Nephron progenitor cell (in vitro differentiated cells): ENCODE results near the gene YBX2.
A peak's percentile ranks its signal among the peaks of the same experiment; 100 is the strongest.

Experiments
- DNase-seq: peaks from one replicate; pipeline ENCODE4 v3.0.0; 2021
- H3K27ac Mint-ChIP-seq: 2 replicates; pipeline ENCODE4 v1.8.0; 2021; ENCODE audit warnings: mild to moderate bottlenecking, moderate library complexity, mixed read lengths
- H3K27me3 Mint-ChIP-seq: 2 replicates; pipeline ENCODE4 v1.8.0; 2021; ENCODE audit warnings: mild to moderate bottlenecking, low read depth, mixed read lengths; ENCODE audit not compliant: poor library complexity
- H3K36me3 Mint-ChIP-seq: 2 replicates; pipeline ENCODE4 v1.8.0; 2021; ENCODE audit warnings: low read depth, mixed read lengths
- H3K4me1 Mint-ChIP-seq: 2 replicates; pipeline ENCODE4 v1.8.0; 2021; ENCODE audit warnings: mixed read lengths
- H3K4me3 Mint-ChIP-seq: 2 replicates; pipeline ENCODE4 v1.8.0; 2021; ENCODE audit warnings: mild to moderate bottlenecking, moderate library complexity, mixed read lengths
- H3K9me3 Mint-ChIP-seq: 2 replicates; pipeline ENCODE4 v1.8.0; 2021; ENCODE audit warnings: mild to moderate bottlenecking, moderate library complexity, mixed read lengths
- TF ChIP-seq, protein P1 (sequence below): fragments of 200-600 bp; sonication (generic); IDR thresholded peaks from 2 replicates; pipeline ENCODE4 v1.5.0; 2021; ENCODE audit warnings: antibody characterized with exemption

Gene YBX2

DNA sequence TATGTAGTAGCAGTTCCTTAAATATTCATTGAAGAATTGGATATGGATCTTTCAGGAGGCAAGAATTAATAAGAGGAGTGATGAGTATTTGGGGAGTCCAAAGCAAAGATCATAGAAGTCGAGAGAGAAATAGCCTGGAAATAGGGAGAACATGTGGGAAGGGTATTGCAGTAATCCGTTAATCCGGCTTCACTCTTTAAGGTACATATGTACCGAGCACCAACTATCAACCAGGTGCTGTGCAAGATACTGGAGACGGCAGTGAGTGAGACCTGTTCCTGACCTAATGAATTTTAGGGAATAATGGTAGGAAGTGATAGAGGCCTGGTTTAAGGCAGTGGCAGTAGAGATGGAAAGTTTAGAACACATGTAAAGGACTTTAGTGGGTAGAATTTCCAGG lies 41.4 kb downstream of the YBX2 start:
- DNase-seq: no peak
- Mint-ChIP-seq H3K9me3 (no peaks in the 10 kb centered on the region), H3K4me3 (peak overlapping the region; percentile 98), H3K27me3 (peaks cover 2% of the 10 kb centered on the region), H3K27ac (peak overlapping the region; percentile 100), H3K36me3 (peaks cover 31% of the 10 kb centered on the region), H3K4me1 (peaks cover 51% of the 10 kb centered on the region)
- TF ChIP-seq, protein P1, sequence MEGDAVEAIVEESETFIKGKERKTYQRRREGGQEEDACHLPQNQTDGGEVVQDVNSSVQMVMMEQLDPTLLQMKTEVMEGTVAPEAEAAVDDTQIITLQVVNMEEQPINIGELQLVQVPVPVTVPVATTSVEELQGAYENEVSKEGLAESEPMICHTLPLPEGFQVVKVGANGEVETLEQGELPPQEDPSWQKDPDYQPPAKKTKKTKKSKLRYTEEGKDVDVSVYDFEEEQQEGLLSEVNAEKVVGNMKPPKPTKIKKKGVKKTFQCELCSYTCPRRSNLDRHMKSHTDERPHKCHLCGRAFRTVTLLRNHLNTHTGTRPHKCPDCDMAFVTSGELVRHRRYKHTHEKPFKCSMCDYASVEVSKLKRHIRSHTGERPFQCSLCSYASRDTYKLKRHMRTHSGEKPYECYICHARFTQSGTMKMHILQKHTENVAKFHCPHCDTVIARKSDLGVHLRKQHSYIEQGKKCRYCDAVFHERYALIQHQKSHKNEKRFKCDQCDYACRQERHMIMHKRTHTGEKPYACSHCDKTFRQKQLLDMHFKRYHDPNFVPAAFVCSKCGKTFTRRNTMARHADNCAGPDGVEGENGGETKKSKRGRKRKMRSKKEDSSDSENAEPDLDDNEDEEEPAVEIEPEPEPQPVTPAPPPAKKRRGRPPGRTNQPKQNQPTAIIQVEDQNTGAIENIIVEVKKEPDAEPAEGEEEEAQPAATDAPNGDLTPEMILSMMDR: no peak

DNA sequence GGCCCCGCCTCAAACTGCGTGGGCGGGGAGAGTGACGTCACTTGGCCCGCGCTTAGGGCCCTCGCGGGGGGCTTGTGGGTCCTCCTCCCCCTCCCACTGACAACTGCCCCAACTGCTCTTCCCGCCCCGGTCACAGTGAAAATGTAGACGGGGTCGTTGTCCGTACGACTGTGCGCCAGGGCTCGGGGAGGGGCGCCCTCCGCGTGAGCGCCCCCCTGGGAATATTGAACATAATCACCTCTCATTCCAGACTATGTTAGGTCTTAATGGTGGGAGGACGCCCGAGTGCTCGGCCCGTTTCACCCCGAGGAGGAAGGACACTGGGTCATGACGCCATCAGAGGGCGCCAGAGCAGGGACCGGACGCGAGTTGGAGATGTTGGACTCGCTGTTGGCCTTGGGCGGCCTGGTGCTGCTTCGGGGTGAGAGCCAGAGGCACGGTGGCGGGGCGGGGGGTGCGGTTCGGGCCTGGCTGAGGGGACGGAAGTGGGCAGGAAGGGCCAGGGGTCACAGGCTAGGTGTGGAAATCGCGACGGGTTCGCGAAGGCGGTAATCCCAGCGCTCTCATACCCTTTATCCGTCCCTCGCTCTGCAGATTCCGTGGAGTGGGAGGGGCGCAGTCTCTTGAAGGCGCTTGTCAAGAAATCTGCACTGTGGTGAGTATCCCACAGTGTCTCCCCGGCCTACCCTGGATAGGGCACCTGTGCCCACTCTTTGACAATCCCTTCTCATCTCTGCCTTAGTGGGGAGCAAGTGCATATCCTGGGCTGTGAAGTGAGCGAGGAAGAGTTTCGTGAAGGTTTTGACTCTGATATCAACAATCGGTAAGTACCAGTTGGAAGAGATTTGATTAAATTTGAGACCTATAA lies 42.0 kb downstream of the YBX2 start, which contains the start of gene ELP5:
TSS of gene ELP5 (plus strand) at position 40 of the 868 bp plus-strand sequence. CDS start at position 376, 336 bp downstream.
- peak within 1 kb of the TSS; percentile 98 for H3K4me3 Mint-ChIP-seq
- H3K27me3 Mint-ChIP-seq: peaks cover 2% of the 10 kb centered on the region
- H3K27ac Mint-ChIP-seq: peak within 1 kb of the TSS; percentile 100
- peaks cover 29% of the 10 kb centered on the region for H3K36me3 Mint-ChIP-seq
- peak; percentile 94 for DNase-seq
- H3K4me1 Mint-ChIP-seq: peaks cover 51% of the 10 kb centered on the region
- no peaks in the 10 kb centered on the region for H3K9me3 Mint-ChIP-seq
- TF ChIP-seq, protein P1: no peak

DNA sequence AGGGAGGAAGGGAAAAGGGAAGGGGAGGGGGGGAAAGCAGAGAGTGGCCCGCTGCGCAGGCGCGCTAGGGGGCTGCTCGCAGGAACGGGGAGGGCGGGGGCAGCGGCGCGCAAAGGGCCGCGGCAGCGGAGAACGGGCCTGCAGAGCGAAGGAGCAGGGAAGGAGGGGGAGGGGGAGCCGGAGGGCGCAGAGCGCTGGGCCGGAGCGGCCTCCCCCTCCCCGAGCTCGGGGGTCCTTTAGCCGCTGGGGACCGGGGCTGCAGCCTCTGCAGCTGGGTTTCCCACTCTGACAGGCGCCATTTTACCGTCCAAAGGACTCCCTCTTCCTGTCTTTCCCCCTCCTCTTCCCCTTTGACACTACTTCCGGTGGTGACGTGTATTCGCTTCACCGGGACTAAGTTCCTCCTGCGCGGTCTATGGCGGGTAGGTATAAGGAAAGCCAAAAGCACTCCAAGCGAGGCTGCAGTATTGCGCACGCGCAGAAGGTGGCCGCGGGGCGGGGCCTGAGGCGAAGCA lies 42.7 kb downstream of the YBX2 start, which contains the start of gene CTDNEP1:
TSS of gene CTDNEP1 (minus strand) at position 74 of the 515 bp plus-strand sequence. CDS start 438 bp downstream, outside the sequence.
- Mint-ChIP-seq H3K9me3 (no peaks in the 10 kb centered on the region), H3K4me1 (peaks cover 51% of the 10 kb centered on the region), H3K36me3 (peaks cover 27% of the 10 kb centered on the region), H3K27me3 (peaks cover 2% of the 10 kb centered on the region), H3K27ac (peak within 1 kb of the TSS; percentile 100), H3K4me3 (peak within 1 kb of the TSS; percentile 98)
- TF ChIP-seq, protein P1: no peak
- DNase-seq: peak; percentile 99

DNA sequence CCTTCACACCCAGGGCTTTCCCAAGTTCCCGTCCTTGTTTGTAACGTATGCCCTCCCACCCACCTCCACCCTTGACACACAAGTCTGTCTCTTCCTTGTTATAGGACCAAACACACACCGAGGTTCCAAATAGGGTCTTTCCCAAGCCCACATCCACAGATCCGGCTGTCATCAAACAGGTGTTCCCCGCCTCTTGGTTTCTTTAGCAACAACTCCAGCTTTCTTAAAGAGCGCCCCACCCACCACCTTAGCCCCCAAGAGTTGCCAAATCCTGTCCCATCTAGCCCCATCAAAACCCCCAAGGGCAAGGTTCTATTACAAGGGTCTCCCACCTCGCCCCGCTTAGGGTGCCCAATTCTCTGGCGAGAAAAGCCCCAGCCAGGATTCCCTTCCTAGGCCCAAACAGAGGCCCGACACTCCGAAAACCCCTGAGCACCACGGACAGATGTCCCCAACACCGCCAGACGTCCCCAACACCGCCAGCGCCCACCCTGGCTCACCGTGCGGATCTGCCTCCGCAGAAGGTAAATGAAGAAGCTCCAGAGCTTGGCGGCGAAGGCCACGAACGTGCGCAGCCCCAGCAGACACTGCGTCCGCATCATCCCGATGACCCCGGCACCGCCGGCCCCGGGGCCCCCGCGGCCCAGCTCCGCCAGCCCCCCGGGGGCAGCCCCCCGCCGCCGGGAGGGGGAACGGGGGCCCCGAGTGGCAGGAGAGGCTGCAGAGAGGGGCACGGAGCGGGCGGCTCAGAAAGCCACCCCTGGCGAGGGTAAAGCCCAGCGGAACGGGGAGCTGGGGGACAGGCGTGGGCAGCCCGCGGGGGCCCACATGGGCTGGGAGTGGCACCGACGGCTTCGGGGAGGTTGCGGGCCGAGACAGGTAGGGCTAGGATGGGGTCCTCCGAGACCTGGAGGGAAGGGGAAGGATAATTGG lies 43.5 kb downstream of the YBX2 start:
- Mint-ChIP-seq H3K9me3 (no peaks in the 10 kb centered on the region), H3K27ac (peak overlapping the region; percentile 97), H3K4me1 (peaks cover 51% of the 10 kb centered on the region), H3K27me3 (peaks cover 2% of the 10 kb centered on the region), H3K4me3 (peak overlapping the region; percentile 98), H3K36me3 (peaks cover 29% of the 10 kb centered on the region)
- DNase-seq: peak; percentile 46
- TF ChIP-seq, protein P1: no peak

DNA sequence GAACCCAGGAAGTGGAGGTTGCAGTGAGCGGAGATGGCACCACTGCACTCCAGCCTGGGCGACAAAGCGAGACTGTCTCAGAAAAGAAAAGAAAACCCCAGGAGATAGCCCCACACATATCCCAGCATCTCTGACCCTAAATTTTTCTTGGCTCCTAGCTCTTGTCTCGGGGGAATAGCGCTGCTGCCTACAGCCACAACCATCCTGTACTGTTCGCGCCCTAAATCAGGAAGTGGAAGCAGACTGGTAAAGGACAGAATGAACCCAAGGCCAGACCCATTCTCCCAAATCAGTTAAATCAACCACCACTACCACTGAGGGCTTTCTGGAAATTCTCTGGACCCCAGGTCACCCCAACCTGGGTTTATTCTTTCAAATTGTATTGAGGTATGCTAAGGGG lies 44.6 kb downstream of the YBX2 start:
- no peaks in the 10 kb centered on the region for H3K9me3 Mint-ChIP-seq
- peaks cover 2% of the 10 kb centered on the region for H3K27me3 Mint-ChIP-seq
- peaks cover 50% of the 10 kb centered on the region for H3K4me1 Mint-ChIP-seq
- DNase-seq: no peak
- peak overlapping the region; percentile 93 for H3K27ac Mint-ChIP-seq
- H3K36me3 Mint-ChIP-seq: peaks cover 31% of the 10 kb centered on the region
- TF ChIP-seq, protein P1: no peak
- H3K4me3 Mint-ChIP-seq: peak overlapping the region; percentile 98
